KMS-11 (cell line): ENCODE results near the gene DHX35.

ENCODE experiments used
- H2AFZ ChIP-seq: fragments of 200-600 bp; sonication (generic); 2 replicates; pipeline ENCODE4 v1.6.1; 2016; ENCODE audit warnings: antibody characterized with exemption, mixed run types, low read depth
- H3K27ac ChIP-seq: fragments of 200-600 bp; sonication (generic); 2 replicates; pipeline ENCODE4 v1.6.1; 2016; ENCODE audit warnings: mild to moderate bottlenecking, mixed run types
- H3K27me3 ChIP-seq: fragments of 200-600 bp; sonication (generic); 2 replicates; pipeline ENCODE4 v1.6.1; 2017; ENCODE audit warnings: mild to moderate bottlenecking, low read depth, mixed run types, moderate library complexity; ENCODE audit not compliant: insufficient read depth
- H3K36me3 ChIP-seq: fragments of 200-600 bp; sonication (generic); 2 replicates; pipeline ENCODE4 v1.6.1; 2017; ENCODE audit warnings: mild to moderate bottlenecking, mixed run types; ENCODE audit not compliant: insufficient read depth
- H3K4me1 ChIP-seq: fragments of 200-600 bp; sonication (generic); 2 replicates; pipeline ENCODE4 v1.6.1; 2016; ENCODE audit warnings: mild to moderate bottlenecking, low read depth, mixed run types; ENCODE audit not compliant: poor library complexity, severe bottlenecking
- H3K4me2 ChIP-seq: fragments of 200-600 bp; sonication (generic); 2 replicates; pipeline ENCODE4 v1.7.0; 2016; ENCODE audit warnings: mild to moderate bottlenecking, mixed run types
- H3K4me3 ChIP-seq: fragments of 200-600 bp; sonication (generic); IDR thresholded peaks from 2 replicates; pipeline ENCODE4 v1.6.1; 2017; ENCODE audit warnings: low read depth, low read length, mixed read lengths; ENCODE audit not compliant: insufficient read depth
- H3K79me2 ChIP-seq: fragments of 200-600 bp; sonication (generic); 2 replicates; pipeline ENCODE4 v1.6.1; 2016; ENCODE audit warnings: low read depth, mixed run types; ENCODE audit not compliant: insufficient read depth
- H3K9ac ChIP-seq: fragments of 200-600 bp; sonication (generic); 2 replicates; pipeline ENCODE4 v1.6.1; 2016; ENCODE audit warnings: mild to moderate bottlenecking, mixed run types
- H4K20me1 ChIP-seq: fragments of 200-600 bp; sonication (generic); 2 replicates; pipeline ENCODE4 v1.6.1; 2016; ENCODE audit warnings: mild to moderate bottlenecking, mixed run types; ENCODE audit not compliant: insufficient read depth
- TF ChIP-seq, protein P1 (sequence below): fragments of 200-600 bp; sonication (generic); conservative IDR thresholded peaks from 2 replicates; pipeline ENCODE4 v1.6.1; 2017; ENCODE audit warnings: low read depth, mild to moderate bottlenecking, antibody characterized with exemption, low read length, moderate library complexity, mixed read lengths

DHX35 gene

GRCh38 chr20:39080326-39080725, 118.2 kb downstream of the DHX35 start:
- Histone ChIP-seq H3K4me2 (no peak overlapping the region), H3K79me2 (no peaks in the 10 kb centered on the region), H3K9ac (no peak overlapping the region), H3K36me3 (no peaks in the 10 kb centered on the region), H4K20me1 (no peaks in the 10 kb centered on the region), H2AFZ (no peak overlapping the region), H3K27ac (no peak overlapping the region), H3K4me1 (no peaks in the 10 kb centered on the region), H3K4me3 (no peak overlapping the region), H3K27me3 (no peaks in the 10 kb centered on the region)
- TF ChIP-seq, protein P1, sequence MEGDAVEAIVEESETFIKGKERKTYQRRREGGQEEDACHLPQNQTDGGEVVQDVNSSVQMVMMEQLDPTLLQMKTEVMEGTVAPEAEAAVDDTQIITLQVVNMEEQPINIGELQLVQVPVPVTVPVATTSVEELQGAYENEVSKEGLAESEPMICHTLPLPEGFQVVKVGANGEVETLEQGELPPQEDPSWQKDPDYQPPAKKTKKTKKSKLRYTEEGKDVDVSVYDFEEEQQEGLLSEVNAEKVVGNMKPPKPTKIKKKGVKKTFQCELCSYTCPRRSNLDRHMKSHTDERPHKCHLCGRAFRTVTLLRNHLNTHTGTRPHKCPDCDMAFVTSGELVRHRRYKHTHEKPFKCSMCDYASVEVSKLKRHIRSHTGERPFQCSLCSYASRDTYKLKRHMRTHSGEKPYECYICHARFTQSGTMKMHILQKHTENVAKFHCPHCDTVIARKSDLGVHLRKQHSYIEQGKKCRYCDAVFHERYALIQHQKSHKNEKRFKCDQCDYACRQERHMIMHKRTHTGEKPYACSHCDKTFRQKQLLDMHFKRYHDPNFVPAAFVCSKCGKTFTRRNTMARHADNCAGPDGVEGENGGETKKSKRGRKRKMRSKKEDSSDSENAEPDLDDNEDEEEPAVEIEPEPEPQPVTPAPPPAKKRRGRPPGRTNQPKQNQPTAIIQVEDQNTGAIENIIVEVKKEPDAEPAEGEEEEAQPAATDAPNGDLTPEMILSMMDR: no peak

- no peaks in the 10 kb centered on the region for H3K27me3 ChIP-seq
- peak overlapping the region; percentile 7; the same call in 1 of the 2 replicates for H2AFZ ChIP-seq
- H3K27ac ChIP-seq: no peak overlapping the region
- H3K79me2 ChIP-seq: no peaks in the 10 kb centered on the region
- no peaks in the 10 kb centered on the region for H4K20me1 ChIP-seq
- TF ChIP-seq, protein P1: peak; percentile 98
- H3K4me3 ChIP-seq: no peak overlapping the region
- no peaks in the 10 kb centered on the region for H3K4me1 ChIP-seq
- no peak overlapping the region for H3K4me2 ChIP-seq
- H3K36me3 ChIP-seq: no peaks in the 10 kb centered on the region
- no peak overlapping the region for H3K9ac ChIP-seq
Observed at GRCh38 chr20:39081255-39081654, 119.1 kb downstream of the DHX35 start.

DNA sequence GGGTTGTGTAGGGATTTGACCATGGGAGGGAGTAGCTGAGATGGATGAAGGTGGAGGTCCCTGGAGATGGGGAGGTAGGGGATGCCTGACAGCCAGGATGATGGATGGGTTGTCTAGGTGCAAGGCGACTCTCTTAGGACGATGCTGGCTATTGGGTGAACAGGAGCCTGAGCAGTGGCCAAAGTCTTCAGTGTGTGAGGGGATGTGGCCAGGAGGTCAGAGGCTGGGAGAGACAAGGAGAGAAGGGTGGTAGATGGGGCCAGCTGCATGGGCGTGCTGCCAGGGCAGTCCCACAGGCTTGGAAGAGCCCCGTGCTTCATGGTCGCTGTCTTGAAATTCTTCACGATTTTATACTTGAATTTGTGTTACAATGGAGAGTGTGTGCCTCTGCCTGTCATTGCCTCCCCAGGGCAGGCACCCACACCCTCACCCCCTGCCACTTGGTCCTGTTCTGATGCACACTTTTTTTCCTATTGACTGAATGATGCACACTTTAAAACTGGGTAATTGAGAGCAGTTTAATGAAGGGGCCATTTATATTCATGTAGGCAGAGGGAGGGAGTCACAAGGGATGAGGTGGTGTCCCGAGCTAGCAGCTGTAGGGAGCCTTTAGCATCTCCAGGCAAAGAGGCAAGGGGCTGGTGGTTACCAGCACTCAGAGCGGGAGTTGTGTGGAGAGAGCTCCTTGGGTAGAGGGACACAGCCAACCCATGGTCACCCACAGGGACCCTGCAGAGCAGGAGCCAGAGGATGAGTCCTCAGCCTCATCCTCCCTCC, 120.7 kb downstream of the DHX35 start:
- Histone ChIP-seq H3K36me3 (no peaks in the 10 kb centered on the region), H4K20me1 (no peaks in the 10 kb centered on the region), H2AFZ (no peak overlapping the region), H3K79me2 (no peaks in the 10 kb centered on the region), H3K9ac (no peak overlapping the region), H3K4me2 (no peak overlapping the region), H3K27me3 (no peaks in the 10 kb centered on the region), H3K4me1 (no peaks in the 10 kb centered on the region), H3K4me3 (no peak overlapping the region), H3K27ac (no peak overlapping the region)
- TF ChIP-seq, protein P1: no peak

GRCh38 chr20:39083761-39084160, 121.6 kb downstream of the DHX35 start:
- no peaks in the 10 kb centered on the region for H4K20me1 ChIP-seq
- H2AFZ ChIP-seq: no peak overlapping the region
- H3K27me3 ChIP-seq: no peaks in the 10 kb centered on the region
- no peaks in the 10 kb centered on the region for H3K4me1 ChIP-seq
- TF ChIP-seq, protein P1: no peak
- H3K79me2 ChIP-seq: no peaks in the 10 kb centered on the region
- no peak overlapping the region for H3K4me2 ChIP-seq
- H3K4me3 ChIP-seq: no peak overlapping the region
- no peak overlapping the region for H3K27ac ChIP-seq
- H3K9ac ChIP-seq: no peak overlapping the region
- H3K36me3 ChIP-seq: no peaks in the 10 kb centered on the region
